Measurements from ENCODE around the gene CNIH2. TPM values are rescaled to one million over a fixed set of nuclear protein-coding genes. Genes with fewer than 3 reads are reported as not detected.

The CNIH2 gene
- total and polyA plus RNA-seq, 2 donors (not counting 1 experiment from before 2014, with no cell fraction given): 0.17 to 0.57 TPM

DNA sequence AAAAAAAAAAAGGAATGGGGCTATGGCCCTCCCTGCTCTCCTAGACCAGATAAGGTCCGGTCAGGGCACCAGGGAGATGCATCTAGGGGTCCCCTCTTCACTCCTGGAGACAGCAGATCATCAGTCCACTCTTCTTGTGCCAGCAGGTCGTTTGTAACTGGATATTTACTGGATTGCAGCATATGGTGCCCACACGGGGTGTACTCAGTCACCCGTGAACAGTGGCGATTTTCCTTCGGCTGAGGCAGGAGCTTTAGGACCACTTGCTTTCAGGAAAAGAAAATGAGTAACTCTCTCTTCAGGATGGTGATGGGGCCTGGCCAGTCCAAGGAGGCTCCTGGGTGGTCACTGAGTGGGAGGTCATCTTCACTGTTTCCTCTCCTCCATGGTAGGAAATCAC, 47.8 kb upstream of the CNIH2 start:
- Histone ChIP-seq H3K79me2 (ENCODE audit: control insufficient read depth, insufficient read depth, low read length) (no peaks in the 10 kb centered on the region), H3K4me1 (ENCODE audit: control insufficient read depth, extremely low read depth, insufficient read depth, low read length) (no peaks in the 10 kb centered on the region), H4K20me1 (ENCODE audit: control insufficient read depth, extremely low read depth, insufficient read depth, low read length) (no peaks in the 10 kb centered on the region), H3K4me3 (replicated peaks in 1 of 4; ENCODE audit: control extremely low read depth in 1 of 4, insufficient read depth in 1 of 4, low read depth in 3 of 4, low read length in 4 of 4) (no peak overlapping the region), H3K9ac (ENCODE audit: insufficient read depth, low read length) (no peak overlapping the region), H3K4me2 (ENCODE audit: extremely low read depth, insufficient read depth, low read length) (no peak overlapping the region), H3K27ac (ENCODE audit: insufficient read depth, low read length) (no peak overlapping the region), H3K36me3 (ENCODE audit: control insufficient read depth, insufficient read depth, low read length) (peaks cover 3% of the 10 kb centered on the region), H2AFZ (ENCODE audit: low read length) (no peak overlapping the region), H3K9me3 (ENCODE audit: control insufficient read depth, insufficient read depth, low read depth, low read length) (no peaks in the 10 kb centered on the region), H3K27me3 (ENCODE audit: control insufficient read depth, insufficient read depth, low read length) (no peaks in the 10 kb centered on the region)
- DNase-seq (ENCODE audit: low read depth in 2 of 2): no peak
- TF ChIP-seq CTCF (conservative IDR thresholded peaks at IDR 0.05 in 1 of 2, IDR thresholded peaks at IDR 0.05 in 1 of 2; ENCODE audit: low read depth in 1 of 2, low read length in 2 of 2) (no peak), EZH2 (IDR thresholded peaks at IDR 0.05; ENCODE audit: low read length, missing control alignments) (no peak)

GRCh38 chr11:66230978-66231377, 47.0 kb upstream of the CNIH2 start:
- no peaks in the 10 kb centered on the region for H3K4me1 ChIP-seq (ENCODE audit: control insufficient read depth, extremely low read depth, insufficient read depth, low read length)
- no peak overlapping the region for H3K27ac ChIP-seq (ENCODE audit: insufficient read depth, low read length)
- no peak for DNase-seq (ENCODE audit: low read depth in 2 of 2)
- no peak overlapping the region for H3K9ac ChIP-seq (ENCODE audit: insufficient read depth, low read length)
- H3K9me3 ChIP-seq (ENCODE audit: control insufficient read depth, insufficient read depth, low read depth, low read length): no peaks in the 10 kb centered on the region
- H3K79me2 ChIP-seq (ENCODE audit: control insufficient read depth, insufficient read depth, low read length): no peaks in the 10 kb centered on the region
- H3K27me3 ChIP-seq (ENCODE audit: control insufficient read depth, insufficient read depth, low read length): no peaks in the 10 kb centered on the region
- no peak overlapping the region for H3K4me3 ChIP-seq (replicated peaks in 1 of 4; ENCODE audit: control extremely low read depth in 1 of 4, insufficient read depth in 1 of 4, low read depth in 3 of 4, low read length in 4 of 4)
- H3K36me3 ChIP-seq (ENCODE audit: control insufficient read depth, insufficient read depth, low read length): peaks cover 3% of the 10 kb centered on the region
- H3K4me2 ChIP-seq (ENCODE audit: extremely low read depth, insufficient read depth, low read length): no peak overlapping the region
- no peak for TF ChIP-seq EZH2 (IDR thresholded peaks at IDR 0.05; ENCODE audit: low read length, missing control alignments)
- TF ChIP-seq CTCF (conservative IDR thresholded peaks at IDR 0.05 in 1 of 2, IDR thresholded peaks at IDR 0.05 in 1 of 2; ENCODE audit: low read depth in 1 of 2, low read length in 2 of 2): no peak
- no peaks in the 10 kb centered on the region for H4K20me1 ChIP-seq (ENCODE audit: control insufficient read depth, extremely low read depth, insufficient read depth, low read length)
- no peak overlapping the region for H2AFZ ChIP-seq (ENCODE audit: low read length)

GRCh38 chr11:66231561-66231960, 46.4 kb upstream of the CNIH2 start:
- no peak overlapping the region for H3K4me2 ChIP-seq (ENCODE audit: extremely low read depth, insufficient read depth, low read length)
- peaks cover 3% of the 10 kb centered on the region for H3K36me3 ChIP-seq (ENCODE audit: control insufficient read depth, insufficient read depth, low read length)
- no peak for TF ChIP-seq CTCF (conservative IDR thresholded peaks at IDR 0.05 in 1 of 2, IDR thresholded peaks at IDR 0.05 in 1 of 2; ENCODE audit: low read depth in 1 of 2, low read length in 2 of 2)
- no peak for TF ChIP-seq EZH2 (IDR thresholded peaks at IDR 0.05; ENCODE audit: low read length, missing control alignments)

More at GRCh38 chr11:66231561-66231960, 46.4 kb upstream of the CNIH2 start:
- DNase-seq (ENCODE audit: low read depth in 2 of 2): no peak
- H3K79me2 ChIP-seq (ENCODE audit: control insufficient read depth, insufficient read depth, low read length): no peaks in the 10 kb centered on the region
- no peaks in the 10 kb centered on the region for H3K27me3 ChIP-seq (ENCODE audit: control insufficient read depth, insufficient read depth, low read length)
- H3K4me3 ChIP-seq (replicated peaks in 1 of 4; ENCODE audit: control extremely low read depth in 1 of 4, insufficient read depth in 1 of 4, low read depth in 3 of 4, low read length in 4 of 4): no peak overlapping the region
- H4K20me1 ChIP-seq (ENCODE audit: control insufficient read depth, extremely low read depth, insufficient read depth, low read length): no peaks in the 10 kb centered on the region
- H2AFZ ChIP-seq (ENCODE audit: low read length): no peak overlapping the region
- no peak overlapping the region for H3K27ac ChIP-seq (ENCODE audit: insufficient read depth, low read length)
- no peaks in the 10 kb centered on the region for H3K9me3 ChIP-seq (ENCODE audit: control insufficient read depth, insufficient read depth, low read depth, low read length)
- H3K4me1 ChIP-seq (ENCODE audit: control insufficient read depth, extremely low read depth, insufficient read depth, low read length): no peaks in the 10 kb centered on the region
- H3K9ac ChIP-seq (ENCODE audit: insufficient read depth, low read length): no peak overlapping the region

All from fibroblast of lung (primary cell).